PC-3 (cell line): ENCODE results near the gene PPM1L.

Experiments used
- CTCF ChIP-seq: fragments of 300-600 bp; sonication (generic); conservative IDR thresholded peaks from 2 replicates; pipeline ENCODE4 v1.5.1; 2017; ENCODE audit warnings: antibody characterized with exemption, low read depth, mild to moderate bottlenecking, low read length
- EZH2 ChIP-seq: fragments of 300-600 bp; sonication (generic); IDR thresholded peaks from one replicate; pipeline ENCODE4 v1.6.1; 2017; ENCODE audit warnings: antibody characterized with exemption, mild to moderate bottlenecking, low read length; ENCODE audit not compliant: unreplicated experiment

- TF ChIP-seq CTCF, result no peak
- TF ChIP-seq EZH2, result no peak
These were observed 74.8 kb downstream of the PPM1L start for GRCh38 chr3:160830796-160831195.
